ENCODE results near the gene NOL8.

Gene NOL8

DNA sequence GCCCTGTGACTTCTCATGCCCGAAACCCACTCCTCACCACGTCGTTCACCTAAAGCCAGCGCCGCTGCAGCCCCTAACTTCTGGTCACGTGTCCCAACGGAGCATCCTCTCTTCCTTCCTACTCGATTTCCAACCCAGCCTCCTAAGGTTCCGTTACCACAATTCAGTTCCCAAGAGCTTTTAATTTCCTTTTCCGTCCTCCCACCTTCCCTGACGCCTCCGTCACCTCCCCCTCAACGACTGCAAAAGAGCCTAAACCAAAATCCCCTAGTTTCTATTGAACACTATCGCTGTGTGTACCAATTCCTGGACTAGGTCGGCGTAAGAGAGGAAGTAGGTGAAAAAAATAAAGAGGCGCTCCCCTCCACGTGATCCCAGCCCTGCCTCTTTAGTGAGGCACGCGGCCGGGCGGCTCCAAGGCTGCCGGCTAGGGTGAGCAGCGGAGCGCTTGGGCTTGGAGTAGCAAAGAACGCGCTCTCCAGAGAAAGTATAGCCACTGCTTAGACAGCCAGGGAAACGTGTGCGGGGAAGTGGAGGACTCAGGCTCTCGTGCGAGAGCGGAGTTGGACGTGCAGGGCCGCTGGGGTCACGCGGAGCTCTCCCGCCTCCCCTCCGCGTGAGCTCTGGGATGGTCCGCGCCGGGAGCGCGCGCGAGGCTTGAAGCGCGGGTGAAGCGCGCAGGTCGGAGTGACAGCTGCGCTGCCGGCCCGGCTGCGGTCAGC, at the start of gene NOL8, which contains the start of gene CENPP:
NOL8 (minus strand) TSS at position 82 of the 722 bp plus-strand sequence. CDS start 1,189 bp downstream, outside the sequence.
CENPP (plus strand) TSS at position 685 of the 722 bp plus-strand sequence.
- Histone ChIP-seq H3K4me3 (ENCODE audit: low read length) (peak within 1 kb of the TSS; percentile 97), H3K4me2 (ENCODE audit: low read length) (peak within 1 kb of the TSS; percentile 88), H3K4me1 (ENCODE audit: low read length) (peaks cover 21% of the 10 kb centered on the region), H3K9ac (ENCODE audit: low read length) (peak within 1 kb of the TSS; percentile 92), H2AFZ (ENCODE audit: low read depth, low read length) (peak within 1 kb of the TSS; percentile 98), H4K20me1 (ENCODE audit: insufficient read depth, low read length) (no peaks in the 10 kb centered on the region), H3K27ac (ENCODE audit: low read length) (peak within 1 kb of the TSS; percentile 76), H3K79me2 (ENCODE audit: low read length) (peaks cover 72% of the 10 kb centered on the region), H3K9me3 (ENCODE audit: insufficient read depth, low read length) (no peaks in the 10 kb centered on the region), H3K36me3 (replicated peaks; ENCODE audit: low read depth, low read length) (peaks cover 15% of the 10 kb centered on the region), H3K27me3 (ENCODE audit: low read depth, low read length) (no peaks in the 10 kb centered on the region)
- no peak for TF ChIP-seq EZH2phosphoT487 (IDR thresholded peaks at IDR 0.05; ENCODE audit: low read depth)

DNA sequence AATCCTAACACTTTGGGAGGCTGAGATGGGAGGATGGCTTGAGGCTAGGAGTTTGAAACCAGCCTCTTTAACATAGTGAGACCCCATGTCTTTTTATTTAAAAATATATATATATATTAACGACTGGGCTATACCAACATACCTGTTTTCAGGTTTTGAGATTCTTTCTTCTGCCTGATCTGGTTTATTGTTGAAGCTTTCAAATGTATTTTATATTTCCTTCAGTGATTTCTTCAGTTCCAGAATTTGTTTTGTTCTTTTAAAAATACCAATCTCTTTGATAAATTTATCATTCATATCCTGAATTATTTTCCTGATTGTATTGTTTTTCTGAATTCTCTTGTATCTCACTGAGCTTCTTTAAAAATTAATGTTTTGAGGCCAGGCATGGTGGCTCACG, 48.0 kb upstream of the NOL8 start:
- Histone ChIP-seq H3K36me3 (replicated peaks; ENCODE audit: low read depth, low read length) (peaks cover 15% of the 10 kb centered on the region), H2AFZ (ENCODE audit: low read depth, low read length) (no peak overlapping the region), H3K9me3 (ENCODE audit: insufficient read depth, low read length) (peaks cover 3% of the 10 kb centered on the region; the same call in 1 of the 2 replicates), H3K27me3 (ENCODE audit: low read depth, low read length) (no peaks in the 10 kb centered on the region), H3K79me2 (ENCODE audit: low read length) (peaks cover 5% of the 10 kb centered on the region; the same call in 1 of the 2 replicates), H3K4me2 (ENCODE audit: low read length) (no peak overlapping the region), H4K20me1 (ENCODE audit: insufficient read depth, low read length) (no peaks in the 10 kb centered on the region), H3K27ac (ENCODE audit: low read length) (no peak overlapping the region), H3K9ac (ENCODE audit: low read length) (no peak overlapping the region), H3K4me3 (ENCODE audit: low read length) (no peak overlapping the region), H3K4me1 (ENCODE audit: low read length) (no peaks in the 10 kb centered on the region)
- TF ChIP-seq EZH2phosphoT487 (IDR thresholded peaks at IDR 0.05; ENCODE audit: low read depth) = no peak
- TF ChIP-seq, protein P1, sequence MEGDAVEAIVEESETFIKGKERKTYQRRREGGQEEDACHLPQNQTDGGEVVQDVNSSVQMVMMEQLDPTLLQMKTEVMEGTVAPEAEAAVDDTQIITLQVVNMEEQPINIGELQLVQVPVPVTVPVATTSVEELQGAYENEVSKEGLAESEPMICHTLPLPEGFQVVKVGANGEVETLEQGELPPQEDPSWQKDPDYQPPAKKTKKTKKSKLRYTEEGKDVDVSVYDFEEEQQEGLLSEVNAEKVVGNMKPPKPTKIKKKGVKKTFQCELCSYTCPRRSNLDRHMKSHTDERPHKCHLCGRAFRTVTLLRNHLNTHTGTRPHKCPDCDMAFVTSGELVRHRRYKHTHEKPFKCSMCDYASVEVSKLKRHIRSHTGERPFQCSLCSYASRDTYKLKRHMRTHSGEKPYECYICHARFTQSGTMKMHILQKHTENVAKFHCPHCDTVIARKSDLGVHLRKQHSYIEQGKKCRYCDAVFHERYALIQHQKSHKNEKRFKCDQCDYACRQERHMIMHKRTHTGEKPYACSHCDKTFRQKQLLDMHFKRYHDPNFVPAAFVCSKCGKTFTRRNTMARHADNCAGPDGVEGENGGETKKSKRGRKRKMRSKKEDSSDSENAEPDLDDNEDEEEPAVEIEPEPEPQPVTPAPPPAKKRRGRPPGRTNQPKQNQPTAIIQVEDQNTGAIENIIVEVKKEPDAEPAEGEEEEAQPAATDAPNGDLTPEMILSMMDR (IDR thresholded peaks at IDR 0.05; ENCODE audit: low read depth, low read length) = no peak

DNA sequence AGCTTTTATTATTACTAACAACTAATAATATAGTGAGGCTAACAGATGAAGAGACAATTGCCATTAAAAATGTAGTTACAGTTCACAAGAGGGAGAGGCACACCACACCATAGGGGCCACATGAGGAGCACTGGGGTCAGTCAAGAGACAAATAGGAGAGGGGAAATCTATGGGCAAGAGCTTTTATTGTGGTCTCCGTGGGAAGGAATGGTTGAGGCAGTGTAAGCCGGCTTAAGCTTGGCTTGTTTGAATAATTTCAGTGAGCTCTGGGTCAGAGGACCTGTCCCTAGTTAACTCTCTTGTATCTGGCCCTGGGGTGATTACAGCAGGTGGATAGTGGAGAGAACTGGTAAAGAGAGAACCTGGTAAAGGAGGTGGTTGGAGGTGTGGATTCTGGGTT, 43.9 kb upstream of the NOL8 start:
- TF ChIP-seq, protein P1 (IDR thresholded peaks at IDR 0.05; ENCODE audit: low read depth, low read length) = no peak
- no peak for TF ChIP-seq EZH2phosphoT487 (IDR thresholded peaks at IDR 0.05; ENCODE audit: low read depth)
- Histone ChIP-seq H3K4me1 (ENCODE audit: low read length) (no peaks in the 10 kb centered on the region), H3K4me3 (ENCODE audit: low read length) (no peak overlapping the region), H2AFZ (ENCODE audit: low read depth, low read length) (no peak overlapping the region), H3K79me2 (ENCODE audit: low read length) (peaks cover 5% of the 10 kb centered on the region; the same call in 1 of the 2 replicates), H4K20me1 (ENCODE audit: insufficient read depth, low read length) (no peaks in the 10 kb centered on the region), H3K27me3 (ENCODE audit: low read depth, low read length) (no peaks in the 10 kb centered on the region), H3K36me3 (replicated peaks; ENCODE audit: low read depth, low read length) (peaks cover 17% of the 10 kb centered on the region), H3K4me2 (ENCODE audit: low read length) (no peak overlapping the region), H3K9ac (ENCODE audit: low read length) (no peak overlapping the region), H3K27ac (ENCODE audit: low read length) (no peak overlapping the region), H3K9me3 (ENCODE audit: insufficient read depth, low read length) (peaks cover 3% of the 10 kb centered on the region; the same call in 1 of the 2 replicates)

DNA sequence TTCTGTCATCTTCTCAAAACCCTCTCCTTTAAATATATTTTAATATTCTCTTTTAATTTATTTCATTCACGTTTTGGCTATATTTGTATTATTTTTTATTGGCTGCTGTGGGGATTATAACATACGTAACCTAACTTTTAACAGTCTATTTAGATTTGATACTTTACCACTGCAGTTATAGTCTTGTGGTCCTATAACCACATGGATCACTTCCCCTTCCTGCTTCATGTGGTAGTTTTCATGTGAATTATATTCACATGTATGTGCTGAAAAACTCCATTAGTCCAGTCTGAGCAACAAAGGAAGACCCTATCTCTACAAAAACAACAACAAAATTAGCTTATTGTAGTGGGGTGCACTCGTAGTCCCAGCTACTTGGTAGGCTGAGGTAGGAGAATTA, 34.9 kb upstream of the NOL8 start:
- Histone ChIP-seq H3K27me3 (ENCODE audit: low read depth, low read length) (no peaks in the 10 kb centered on the region), H3K4me3 (ENCODE audit: low read length) (no peak overlapping the region), H3K4me2 (ENCODE audit: low read length) (peak overlapping the region; percentile 48), H3K9me3 (ENCODE audit: insufficient read depth, low read length) (no peaks in the 10 kb centered on the region), H3K9ac (ENCODE audit: low read length) (no peak overlapping the region), H3K4me1 (ENCODE audit: low read length) (peaks cover 10% of the 10 kb centered on the region), H3K36me3 (replicated peaks; ENCODE audit: low read depth, low read length) (peaks cover 5% of the 10 kb centered on the region), H2AFZ (ENCODE audit: low read depth, low read length) (0 out of 2 replicates have a peak overlapping the region, but pooled peaks have one; percentile 34), H3K79me2 (ENCODE audit: low read length) (no peaks in the 10 kb centered on the region), H4K20me1 (ENCODE audit: insufficient read depth, low read length) (no peaks in the 10 kb centered on the region), H3K27ac (ENCODE audit: low read length) (no peak overlapping the region)
- TF ChIP-seq, protein P1 (IDR thresholded peaks at IDR 0.05; ENCODE audit: low read depth, low read length) = no peak
- no peak for TF ChIP-seq EZH2phosphoT487 (IDR thresholded peaks at IDR 0.05; ENCODE audit: low read depth)
